ENCODE data around the gene FGFR3. TPM values are rescaled to one million over a fixed set of nuclear protein-coding genes. Genes with fewer than 3 reads are reported as not detected.

The FGFR3 gene
- total RNA-seq, 4 donors from 2014 or later: 438 to 805 (median 489) TPM

DNA sequence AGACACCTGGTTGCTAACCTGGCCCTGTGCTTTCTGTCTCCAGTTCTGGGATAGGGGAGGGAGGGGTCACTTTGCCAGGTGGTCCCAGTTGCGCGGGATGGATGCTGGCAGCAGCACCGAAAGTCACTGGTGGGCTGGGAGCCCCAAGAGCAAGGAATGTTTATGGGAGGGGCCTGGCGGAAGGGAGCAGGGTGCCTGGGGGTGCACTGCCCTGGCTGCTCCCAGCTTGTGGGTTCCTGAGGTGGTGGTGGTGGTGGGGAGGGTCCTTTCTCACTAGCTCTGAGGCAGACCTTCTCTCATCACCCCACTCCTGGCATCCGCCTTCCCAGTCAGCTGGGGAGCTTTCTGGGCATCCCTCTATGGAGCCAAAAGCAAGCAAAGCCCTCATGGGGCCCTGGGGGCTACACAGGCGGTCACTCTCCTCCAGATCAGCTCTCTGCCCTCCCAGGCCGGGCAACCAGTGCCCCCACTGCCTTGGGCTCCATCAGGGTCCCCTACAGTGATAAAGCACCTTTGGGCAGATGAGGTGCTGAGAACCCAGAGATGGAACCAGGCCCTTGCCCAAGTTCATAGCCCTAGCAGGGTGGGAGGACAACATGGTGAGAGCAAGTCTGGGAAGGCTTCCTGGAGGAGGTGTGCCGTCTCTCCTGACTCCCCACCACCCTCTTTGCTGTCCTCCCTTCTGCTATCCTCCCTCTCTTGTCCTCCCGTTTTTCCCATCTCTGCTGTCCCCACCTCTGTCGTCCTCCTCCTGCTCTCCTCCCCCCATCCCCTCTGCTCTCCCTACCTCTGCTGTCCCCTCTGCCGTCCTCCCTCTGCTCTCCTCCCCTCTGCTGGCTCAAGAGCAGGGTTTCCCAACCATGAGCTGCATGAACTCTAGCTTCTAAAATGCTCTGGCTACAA is 16.0 kb downstream of the FGFR3 start:
- DNase-seq (ENCODE audit: low spot score in 2 of 2): no peak
- TF ChIP-seq, protein P1, sequence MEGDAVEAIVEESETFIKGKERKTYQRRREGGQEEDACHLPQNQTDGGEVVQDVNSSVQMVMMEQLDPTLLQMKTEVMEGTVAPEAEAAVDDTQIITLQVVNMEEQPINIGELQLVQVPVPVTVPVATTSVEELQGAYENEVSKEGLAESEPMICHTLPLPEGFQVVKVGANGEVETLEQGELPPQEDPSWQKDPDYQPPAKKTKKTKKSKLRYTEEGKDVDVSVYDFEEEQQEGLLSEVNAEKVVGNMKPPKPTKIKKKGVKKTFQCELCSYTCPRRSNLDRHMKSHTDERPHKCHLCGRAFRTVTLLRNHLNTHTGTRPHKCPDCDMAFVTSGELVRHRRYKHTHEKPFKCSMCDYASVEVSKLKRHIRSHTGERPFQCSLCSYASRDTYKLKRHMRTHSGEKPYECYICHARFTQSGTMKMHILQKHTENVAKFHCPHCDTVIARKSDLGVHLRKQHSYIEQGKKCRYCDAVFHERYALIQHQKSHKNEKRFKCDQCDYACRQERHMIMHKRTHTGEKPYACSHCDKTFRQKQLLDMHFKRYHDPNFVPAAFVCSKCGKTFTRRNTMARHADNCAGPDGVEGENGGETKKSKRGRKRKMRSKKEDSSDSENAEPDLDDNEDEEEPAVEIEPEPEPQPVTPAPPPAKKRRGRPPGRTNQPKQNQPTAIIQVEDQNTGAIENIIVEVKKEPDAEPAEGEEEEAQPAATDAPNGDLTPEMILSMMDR (IDR thresholded peaks at IDR 0.05): no peak
- TF ChIP-seq POLR2A (IDR thresholded peaks at IDR 0.05): no peak
- intact Hi-C loops (cut with DNase I; ENCODE audit: low total_unique reads): loop anchor here (10.0 kb wide), 1 partner anchor 96 kb away; no protein-coding TSS in a partner anchor
- WGBS, 2 donors: 60 to 69% methylated on average over 11 of the region's 11 CpGs
- H3K4me3 ChIP-seq (ENCODE audit: low read depth, poor library complexity, severe bottlenecking): no peak overlapping the region

DNA sequence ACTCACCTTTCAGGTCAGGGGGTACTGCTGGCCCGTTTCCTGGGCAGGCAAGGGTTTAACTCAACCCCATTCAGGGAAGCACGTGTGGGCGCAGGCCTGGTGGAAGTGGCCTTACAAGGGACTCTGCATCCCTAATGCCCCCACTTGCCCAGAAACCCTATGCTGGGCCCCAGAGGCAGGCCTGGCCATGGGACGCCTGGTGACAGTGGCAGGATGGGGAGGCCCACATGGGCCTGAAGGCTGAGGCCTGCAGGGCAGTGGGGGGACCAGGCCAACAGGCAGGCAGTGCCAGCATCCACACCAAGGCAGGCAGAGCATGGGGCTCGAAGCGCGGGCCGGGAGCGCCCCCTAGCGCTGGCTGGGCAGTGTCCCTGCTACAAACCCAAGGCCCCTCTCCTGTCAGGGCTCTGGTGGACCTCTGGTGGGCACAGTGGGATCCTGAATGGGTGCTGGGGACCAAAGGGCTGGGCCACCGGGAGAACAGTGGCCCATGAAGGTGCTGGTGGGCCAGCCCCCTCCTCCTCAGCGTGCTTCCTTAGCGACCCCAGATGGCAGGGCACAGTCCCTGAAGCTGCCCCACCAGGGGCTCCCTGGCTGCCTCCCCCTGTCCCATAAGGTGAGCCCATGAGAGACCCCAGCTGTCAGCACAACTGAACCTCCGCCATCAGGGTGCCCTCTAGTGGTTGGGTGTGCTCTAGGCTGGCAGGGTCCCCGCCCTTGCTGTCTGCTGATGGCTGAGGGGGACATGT is 16.8 kb downstream of the FGFR3 start:
- TF ChIP-seq, protein P1 (IDR thresholded peaks at IDR 0.05): peak in 1 of 3 donors; percentile 33
- TF ChIP-seq POLR2A (IDR thresholded peaks at IDR 0.05): no peak
- peak in 1 of 2 donors; percentile 93 for DNase-seq (ENCODE audit: low spot score in 2 of 2)
- intact Hi-C loops (cut with DNase I; ENCODE audit: low total_unique reads): loop anchor here (2.0 to 10.0 kb wide), 2 partner anchors 61 to 95 kb away; no protein-coding TSS in a partner anchor
- 26 to 35% methylated on average over 7 to 12 of the region's 15 CpGs for WGBS, 2 donors
- H3K4me3 ChIP-seq (ENCODE audit: low read depth, poor library complexity, severe bottlenecking): no peak overlapping the region

DNA sequence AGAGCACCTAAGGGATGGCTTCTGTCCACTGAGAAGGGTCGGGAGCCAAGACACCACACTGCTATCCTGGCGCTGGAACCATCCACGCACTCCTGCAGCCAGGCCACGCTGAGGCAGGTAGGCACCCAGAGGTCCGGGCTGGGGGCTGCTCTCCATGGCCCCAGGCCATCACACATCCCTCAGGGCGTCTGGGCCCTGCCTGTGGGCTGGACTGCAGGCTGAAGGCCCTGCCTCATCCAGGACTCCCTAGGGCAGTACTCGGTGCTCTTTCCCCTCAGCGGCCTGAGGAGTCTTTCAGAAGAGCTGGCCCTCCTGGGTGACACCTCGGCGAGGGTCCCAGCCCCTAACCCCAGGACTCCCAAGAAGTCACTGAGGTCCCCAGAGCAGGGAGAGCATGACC is 17.7 kb downstream of the FGFR3 start:
- no peak overlapping the region for H3K4me3 ChIP-seq (ENCODE audit: low read depth, poor library complexity, severe bottlenecking)
- WGBS, 2 donors: 81 to 82% methylated on average over 9 to 10 of the region's 10 CpGs
- DNase-seq (ENCODE audit: low spot score in 2 of 2): no peak
- no peak for TF ChIP-seq POLR2A (IDR thresholded peaks at IDR 0.05)
- TF ChIP-seq, protein P1 (IDR thresholded peaks at IDR 0.05): no peak
- intact Hi-C loops (cut with DNase I; ENCODE audit: low total_unique reads): loop anchor here (2.0 kb wide), 1 partner anchor 62 kb away; no protein-coding TSS in a partner anchor

DNA sequence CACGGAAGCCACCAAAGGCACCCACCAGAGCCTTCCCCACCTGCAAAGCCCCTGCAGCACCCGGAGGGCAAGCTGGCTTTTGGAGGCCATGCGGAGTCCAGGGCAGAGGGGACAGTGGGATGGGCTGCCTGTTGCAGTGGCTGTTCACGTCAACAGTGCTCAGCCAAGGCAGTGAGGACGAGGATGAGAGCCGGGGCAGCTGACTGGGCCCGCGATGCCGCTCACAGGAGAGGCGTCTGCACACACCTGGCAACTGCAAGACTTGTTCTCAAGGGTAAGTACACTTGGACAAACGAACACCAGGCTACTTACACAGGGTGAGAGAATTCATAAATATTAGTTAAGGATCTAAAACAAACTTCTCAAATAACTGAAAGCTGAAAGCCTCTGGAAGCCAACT is 19.6 kb downstream of the FGFR3 start:
- no peak overlapping the region for H3K4me3 ChIP-seq (ENCODE audit: low read depth, poor library complexity, severe bottlenecking)
- intact Hi-C loops (cut with DNase I; ENCODE audit: low total_unique reads): no loop called here
- WGBS, 2 donors: 83 to 84% methylated on average over 11 of the region's 11 CpGs
- no peak for DNase-seq (ENCODE audit: low spot score in 2 of 2)
- no peak for TF ChIP-seq POLR2A (IDR thresholded peaks at IDR 0.05)
- TF ChIP-seq, protein P1 (IDR thresholded peaks at IDR 0.05): no peak

DNA sequence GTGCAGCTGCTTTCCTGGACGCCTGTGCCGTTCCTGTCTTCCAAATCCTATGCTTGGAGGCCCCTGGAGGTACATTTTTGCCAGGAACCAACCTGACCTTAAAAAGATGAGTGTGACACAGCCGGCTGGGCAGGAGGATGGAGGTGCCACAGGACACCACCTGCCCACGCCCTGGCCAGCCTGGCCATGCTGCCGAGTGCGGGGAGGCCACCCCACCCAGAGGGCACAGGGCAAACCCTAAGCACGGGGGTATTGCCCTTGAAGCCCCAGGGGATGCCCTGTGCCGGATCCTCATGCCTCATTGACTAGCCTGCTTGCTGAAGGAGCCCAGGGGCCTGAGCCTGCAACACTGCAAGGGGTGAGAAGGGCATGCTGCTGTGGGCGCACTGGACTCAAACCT is 20.1 kb downstream of the FGFR3 start:
- no peak for DNase-seq (ENCODE audit: low spot score in 2 of 2)
- no peak overlapping the region for H3K4me3 ChIP-seq (ENCODE audit: low read depth, poor library complexity, severe bottlenecking)
- TF ChIP-seq POLR2A (IDR thresholded peaks at IDR 0.05): no peak
- TF ChIP-seq, protein P1 (IDR thresholded peaks at IDR 0.05): no peak
- intact Hi-C loops (cut with DNase I; ENCODE audit: low total_unique reads): no loop called here
- WGBS, 2 donors: 72 to 81% methylated on average over 5 to 8 of the region's 9 CpGs
